HTR-8/SVneo (cell line): ENCODE results near the gene CPTP.

ENCODE experiments used
- DNase-seq: peaks from one replicate; pipeline ENCODE4 v3.0.0; 2011; ENCODE audit warnings: low spot score, mixed read lengths; ENCODE audit not compliant: insufficient read length
- FAIRE-seq: peaks from 2 replicates; lab custom pipeline; 2011; peaks lifted over from hg19 to GRCh38; lab: Jason Lieb, UNC

The CPTP gene

DNA sequence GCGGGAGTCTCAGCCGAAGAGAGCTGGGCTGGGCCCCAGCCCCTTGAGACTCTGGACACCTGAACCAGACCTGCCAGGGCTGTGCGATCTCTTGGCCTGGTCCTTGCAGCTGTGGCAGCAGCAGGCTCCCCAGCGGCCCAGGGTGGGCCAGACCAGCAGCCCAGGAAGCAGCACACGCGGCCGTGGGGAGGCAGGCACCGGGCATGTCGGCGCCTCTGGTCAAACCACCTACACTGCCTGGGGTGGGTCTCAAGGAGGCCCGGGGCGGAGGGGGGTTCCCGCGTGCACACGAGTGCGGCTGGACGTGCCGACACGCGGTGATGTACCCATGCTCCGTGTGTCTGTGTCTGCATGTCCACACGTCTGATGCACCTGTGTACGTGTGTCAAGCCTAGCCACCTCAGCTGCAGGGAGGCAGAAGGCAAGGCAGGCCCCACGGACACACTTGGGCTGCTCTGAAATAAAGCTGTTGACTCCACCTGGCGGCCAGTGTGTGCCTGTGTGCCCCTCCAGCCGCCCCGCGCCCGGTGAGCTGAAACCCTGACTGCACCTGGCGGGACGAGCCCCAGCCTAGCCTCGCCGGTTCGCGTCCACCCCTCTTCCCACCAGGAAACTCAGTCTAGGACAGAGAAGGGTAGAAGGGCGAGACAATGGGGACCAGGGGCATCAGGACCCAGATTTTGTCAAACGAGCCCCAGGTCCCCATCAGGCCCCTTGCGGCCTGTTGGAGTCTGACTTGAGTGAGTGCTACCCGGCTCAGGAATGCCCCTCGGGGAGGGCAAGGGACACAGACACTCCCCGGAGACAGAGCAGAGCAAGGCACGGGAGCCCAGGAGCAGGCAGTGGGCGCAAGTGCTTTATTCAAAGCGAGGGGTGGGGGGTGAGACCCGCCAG lies 32.8 kb upstream of the CPTP start:
- FAIRE-seq (peak; percentile 66), DNase-seq (no peak)

DNA sequence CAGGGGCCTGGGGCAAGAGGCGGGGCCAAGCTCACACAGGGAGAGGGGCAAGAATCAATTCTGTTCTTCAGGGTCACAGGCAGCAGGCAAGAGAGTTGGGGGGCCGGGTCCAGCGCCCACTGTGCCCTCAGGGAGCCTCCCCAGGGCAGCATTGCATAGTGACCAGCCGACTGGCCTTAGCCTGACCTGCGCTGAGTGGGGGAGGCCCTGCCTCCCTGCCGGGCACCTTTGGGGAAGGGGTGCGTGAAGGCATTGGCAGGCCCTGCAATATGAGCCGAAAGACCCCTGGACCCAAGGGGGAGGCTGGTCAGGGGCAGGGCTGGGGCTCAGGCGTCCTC lies 32.2 kb upstream of the CPTP start:
- FAIRE-seq (no peak), DNase-seq (no peak)

DNA sequence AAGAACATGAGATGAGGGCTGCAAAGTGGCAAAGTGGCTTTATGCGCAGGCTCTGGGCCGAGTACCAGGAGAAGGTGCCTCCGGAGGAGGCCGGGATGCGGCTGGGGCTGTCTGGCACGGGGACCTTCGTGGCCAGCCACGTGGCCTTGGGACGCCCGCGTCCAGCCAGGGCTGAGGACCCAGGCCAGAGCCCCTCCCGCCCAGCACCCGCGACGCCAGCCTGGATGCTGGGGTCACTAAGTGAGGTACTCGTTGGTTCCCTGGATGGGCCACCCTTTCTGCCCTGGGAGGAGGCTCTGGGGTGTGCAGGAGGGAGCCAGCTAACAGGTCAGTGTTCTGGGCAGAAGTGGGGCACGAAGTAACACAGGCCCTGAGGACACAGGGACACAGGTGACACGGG lies 31.8 kb upstream of the CPTP start:
- DNase-seq: no peak
- no peak for FAIRE-seq

DNA sequence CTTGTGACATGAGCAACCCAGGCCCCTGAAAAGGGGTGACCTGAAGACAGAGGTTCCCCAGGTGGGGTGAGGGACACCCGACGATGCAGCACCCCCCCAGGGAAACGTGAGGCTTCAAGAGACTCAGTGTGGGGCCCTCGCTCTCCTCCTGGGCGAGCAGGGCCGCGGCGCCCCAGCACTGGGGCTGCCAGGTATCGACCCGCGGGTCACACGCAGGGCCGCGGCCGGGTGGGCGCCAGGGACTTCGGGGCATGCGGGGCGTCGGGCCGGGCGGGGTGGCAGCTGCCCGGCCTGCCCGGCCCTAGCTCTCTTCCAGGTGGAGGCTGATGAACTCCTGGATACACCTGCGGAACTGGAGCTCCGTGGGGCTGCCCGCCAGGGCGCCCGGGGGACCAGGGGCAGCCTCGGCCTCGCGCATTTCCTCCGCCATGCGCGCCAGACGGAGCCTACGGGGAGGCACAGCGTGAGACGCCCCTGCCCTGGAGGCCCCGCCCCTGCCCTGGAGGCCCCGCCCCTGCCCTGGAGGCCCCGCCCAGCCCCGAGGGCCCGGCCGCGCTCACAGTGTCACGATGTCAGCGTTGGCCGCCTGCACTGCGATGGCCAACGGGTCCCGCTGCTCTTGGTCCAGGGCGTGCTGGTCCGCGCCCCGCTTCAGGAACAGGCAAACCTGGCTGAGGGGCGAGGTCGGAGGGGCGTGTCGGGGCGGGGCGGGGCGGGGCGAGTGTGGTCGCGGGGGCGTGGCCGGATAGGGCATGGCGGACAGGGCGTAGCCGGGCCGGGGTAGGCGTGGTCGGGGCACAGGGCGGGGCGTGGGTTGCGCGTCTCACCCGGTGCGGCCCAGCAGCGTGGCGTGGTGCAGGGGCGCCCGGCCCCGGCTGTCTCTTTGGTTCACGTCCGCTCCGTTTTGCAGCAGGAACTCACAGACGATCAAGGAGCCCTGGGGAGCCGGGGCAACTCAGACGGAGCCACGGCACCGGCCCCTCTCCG lies 31.0 kb upstream of the CPTP start:
- no peak for FAIRE-seq
- DNase-seq: no peak

DNA sequence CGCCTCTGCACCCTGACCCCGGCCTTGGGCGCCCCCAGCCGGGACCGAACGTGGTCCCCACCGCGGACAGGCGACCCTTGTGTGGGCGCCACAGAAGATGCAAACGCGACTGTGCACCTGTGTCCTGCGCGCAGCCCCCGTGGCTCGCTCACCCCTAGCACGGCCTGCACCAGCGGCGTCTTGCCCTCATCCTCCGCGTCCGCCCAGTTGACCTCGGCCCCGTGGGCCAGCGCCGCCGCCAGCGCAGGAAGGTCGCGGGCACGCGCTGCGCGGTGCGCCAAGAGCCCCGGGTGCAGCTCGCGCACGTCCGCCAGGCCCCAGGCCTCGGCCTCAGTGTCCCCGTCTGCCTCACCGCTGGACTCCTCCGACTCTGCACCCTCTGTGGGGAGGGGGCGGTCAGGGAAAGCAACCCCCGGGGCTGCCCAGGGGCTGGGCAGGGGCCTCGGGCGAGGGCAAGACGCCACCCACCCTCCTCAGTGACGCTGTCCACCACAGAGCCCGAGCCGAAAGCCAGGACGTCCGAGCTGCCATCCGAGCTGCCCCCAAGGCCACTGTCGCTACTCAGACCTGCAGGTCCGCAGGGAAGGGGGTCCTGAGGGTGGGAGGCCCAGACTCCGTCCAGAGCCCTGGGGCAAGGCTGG lies 30.2 kb upstream of the CPTP start:
- DNase-seq (no peak), FAIRE-seq (no peak)

DNA sequence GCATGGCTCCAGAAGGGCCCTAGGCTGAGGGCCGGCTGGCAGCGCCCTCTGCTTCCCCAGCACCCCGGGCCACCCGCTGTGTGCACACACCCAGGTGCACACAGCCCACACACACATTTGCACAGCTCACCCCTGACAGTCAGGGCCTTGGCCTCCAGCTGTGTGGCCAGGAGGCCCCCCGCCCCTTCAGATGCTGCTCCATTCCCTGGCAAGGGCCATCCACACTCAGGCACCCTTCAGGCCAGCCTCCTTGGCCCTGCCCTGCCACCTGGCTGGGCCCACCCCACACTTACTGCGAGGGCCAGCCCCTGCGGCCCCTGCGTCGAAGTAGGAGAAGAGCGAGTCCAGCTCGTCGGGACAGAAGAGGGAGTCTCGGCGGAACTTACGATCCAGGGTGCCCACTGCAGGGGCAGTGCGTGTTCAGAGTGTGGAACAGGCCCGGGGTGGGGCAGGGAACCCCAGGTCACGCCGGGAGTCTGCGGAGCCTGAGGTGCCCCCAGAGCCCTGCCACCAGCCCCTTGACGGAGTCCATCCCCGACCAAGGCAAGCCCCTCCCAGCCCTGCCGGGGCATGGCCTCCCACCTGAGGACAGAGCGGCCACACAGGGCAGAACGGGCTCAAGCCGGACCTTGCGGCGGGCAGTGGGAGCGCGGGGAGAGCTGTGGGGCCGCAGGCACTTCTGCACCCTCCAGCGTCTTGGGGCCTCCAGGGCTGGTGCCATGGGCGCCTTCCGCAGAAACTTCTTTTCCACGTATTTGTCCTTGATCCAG lies 29.3 kb upstream of the CPTP start:
- DNase-seq (no peak), FAIRE-seq (no peak)

DNA sequence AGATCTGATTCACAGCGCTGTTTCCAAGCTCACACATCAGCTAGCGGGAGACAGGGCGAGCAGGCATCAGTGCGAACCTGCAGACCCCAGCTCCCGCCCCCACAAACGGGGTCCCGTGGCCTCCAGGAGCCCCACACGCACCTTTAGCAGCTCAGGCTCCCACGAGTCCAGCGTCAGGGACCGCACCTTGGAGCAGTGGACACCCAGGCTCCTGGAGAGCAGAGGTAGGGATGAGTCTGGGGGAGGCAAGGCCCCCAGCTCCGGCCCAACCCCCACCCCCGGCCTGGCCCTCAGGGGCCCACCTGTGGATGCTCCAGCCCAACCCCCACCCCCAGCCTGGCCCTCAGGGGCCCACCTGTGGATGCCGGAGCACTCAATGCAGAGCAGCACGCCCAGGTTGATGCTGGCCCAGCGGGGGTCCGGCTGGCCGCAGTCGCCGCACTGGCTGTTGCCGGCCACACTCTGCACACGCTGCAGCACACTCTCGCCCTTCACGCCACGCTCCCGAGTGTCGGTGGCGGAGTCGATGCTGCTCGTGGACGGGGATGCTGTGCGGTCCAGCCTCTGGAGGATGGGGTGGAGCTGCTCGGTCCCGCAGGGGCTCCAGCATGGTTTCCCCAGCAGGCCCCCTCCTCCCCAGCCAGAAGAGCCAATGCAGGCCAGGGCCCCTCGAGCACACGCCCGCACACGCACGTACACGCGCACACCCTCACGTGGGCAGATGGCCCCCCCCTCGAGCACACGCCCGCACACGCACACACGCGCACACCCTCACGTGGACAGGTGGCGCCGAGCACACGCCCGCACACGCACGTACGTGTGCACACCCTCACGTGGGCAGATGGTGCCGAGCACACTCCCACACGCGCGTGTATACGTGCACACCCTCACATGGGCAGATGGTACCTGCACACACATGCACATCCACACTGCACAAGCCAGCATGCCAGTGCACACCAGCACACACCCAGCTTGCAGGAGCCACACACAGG lies 28.2 kb upstream of the CPTP start:
- FAIRE-seq (no peak), DNase-seq (no peak)

DNA sequence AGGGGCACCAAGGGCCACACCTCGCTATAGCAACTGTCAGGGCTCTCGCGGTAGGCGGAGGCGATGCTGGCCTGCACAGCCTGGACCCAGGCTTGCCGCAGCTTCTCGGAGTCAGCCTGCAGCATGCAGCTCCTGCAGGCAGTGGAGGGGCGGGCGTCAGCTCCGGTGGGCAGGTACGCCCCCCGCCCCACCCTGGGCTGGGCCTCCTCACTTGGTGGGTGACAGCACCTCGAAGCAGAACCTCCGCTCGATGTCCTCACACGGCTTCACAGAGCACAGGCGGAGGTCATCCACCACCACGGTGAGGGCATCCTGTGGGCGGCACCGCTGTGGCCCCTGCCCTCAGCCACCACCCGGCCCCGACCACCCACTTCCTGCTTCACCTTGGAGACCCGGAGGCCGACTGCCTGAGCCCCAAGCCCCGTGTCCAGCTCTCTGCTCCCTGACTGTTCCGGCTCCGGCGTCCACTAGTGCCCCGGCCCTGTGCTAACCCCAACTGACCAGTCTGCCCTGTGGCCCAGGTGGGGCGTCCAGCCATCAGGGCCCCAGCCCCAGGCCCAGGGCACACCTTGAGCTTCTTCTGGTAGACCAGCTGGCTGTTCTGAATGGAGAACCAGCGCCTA lies 26.7 kb upstream of the CPTP start:
- DNase-seq (no peak), FAIRE-seq (no peak)

DNA sequence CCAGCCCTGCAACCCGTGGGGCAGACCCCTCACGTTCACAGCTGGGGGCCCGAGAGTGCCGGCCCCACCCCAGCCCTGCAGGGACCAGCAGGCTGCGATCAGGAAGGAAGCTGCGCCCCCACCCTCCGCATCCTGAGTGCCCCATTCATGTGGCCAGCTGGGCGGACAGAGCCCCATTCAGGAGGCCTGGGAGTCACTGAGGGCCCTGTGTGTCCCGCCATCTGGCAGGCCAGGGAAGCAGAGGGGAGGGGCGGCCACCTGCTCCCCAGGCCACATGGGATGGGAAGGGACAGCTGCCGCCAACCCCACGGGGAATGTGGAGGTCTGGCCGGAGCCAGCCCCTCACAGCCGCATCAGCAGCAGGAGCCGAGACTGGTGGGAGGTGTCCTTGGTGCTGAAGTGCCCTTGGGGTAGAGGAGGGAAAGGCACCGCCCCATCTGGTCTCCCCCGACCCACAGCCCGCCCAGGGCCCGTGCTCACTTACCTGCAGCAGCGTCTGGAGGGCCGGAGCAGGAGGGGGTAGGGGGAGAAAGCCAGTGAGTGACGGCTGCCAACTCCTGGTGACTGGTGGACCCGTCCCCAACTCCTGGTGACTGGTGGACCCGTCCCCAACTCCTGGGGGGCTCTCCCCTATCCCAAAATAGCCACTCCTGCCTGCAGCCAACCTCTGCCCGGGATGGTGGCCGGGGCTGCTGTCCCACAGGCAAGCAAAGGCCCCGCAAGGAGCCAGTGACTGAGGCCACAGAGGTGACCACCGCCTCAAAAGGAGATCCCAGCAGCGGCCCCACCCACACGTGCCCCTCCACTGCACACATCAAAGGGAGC lies 25.5 kb upstream of the CPTP start:
- DNase-seq (no peak), FAIRE-seq (no peak)

DNA sequence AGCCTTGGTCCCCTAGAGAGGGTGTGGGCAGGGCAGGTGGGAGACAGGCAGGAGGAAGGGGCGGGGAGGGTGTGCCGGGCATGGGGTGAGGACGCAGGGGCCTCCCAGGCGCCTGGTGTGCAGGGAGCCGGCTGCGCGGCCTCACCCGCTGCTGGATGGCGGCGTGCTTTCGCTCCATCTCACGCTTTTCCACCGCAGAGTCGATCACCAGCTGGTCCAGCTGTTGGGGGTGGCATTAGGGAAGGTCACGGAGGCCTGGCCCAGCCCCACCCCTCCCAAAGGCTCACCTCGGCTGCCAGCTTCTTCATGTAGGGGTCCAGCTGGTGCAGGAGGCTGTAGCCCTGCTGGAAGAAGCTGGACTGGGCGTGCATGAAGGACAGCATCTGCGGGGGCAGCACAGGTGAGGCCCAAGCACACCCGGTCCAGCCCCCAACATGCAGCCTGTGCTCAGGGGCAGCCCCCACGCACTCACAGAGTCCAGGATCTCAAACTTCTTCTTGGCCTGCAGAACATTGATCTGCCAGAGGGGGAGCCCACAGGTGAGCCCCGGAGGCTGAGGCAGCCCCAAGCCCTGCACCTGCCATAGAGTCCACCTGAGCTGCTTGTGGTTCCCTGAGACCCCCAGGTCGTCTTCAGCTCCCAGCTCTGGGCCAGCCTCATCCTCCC lies 24.8 kb upstream of the CPTP start:
- FAIRE-seq: no peak
- no peak for DNase-seq

DNA sequence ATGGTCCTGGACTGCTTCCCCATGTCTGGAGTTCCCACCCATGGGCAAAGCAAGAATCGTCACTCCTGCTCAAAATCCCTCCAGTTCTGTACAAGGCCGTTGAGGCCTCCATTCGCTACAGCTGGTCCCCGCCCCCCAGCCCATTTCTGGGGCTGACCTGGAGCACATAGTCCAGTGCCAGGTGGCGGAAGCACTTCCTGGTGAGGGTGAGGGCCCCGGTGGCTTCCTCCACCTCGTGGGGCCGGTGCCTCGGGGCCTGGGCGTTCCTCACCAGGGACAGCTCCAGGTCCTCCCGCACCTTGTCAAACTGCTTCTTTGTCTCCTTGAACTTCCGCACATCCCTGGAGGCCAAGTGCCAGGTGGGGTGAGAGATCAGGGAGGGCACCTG lies 24.3 kb upstream of the CPTP start:
- no peak for FAIRE-seq
- no peak for DNase-seq

DNA sequence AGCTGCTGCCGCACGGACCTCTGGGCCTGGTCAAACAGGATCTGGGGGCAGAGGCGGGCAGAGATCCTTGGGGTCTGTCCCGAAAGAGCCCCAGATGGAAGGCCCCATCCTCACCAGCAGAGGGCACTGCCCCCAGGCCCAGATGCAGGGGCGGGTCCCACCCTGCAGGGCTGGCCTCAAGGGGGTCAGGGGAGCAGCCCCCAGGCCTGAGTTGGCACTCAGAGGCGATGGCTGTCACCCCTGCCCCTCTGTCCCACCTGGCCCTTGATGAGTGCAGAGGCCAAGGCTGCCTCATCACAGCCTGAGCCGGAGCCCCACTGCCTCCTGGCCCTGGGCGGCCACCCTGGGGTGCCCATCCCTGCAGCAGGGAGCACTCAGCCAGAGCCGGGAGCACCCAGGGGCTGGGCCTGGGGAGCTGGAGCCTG lies 22.6 kb upstream of the CPTP start:
- DNase-seq: no peak
- no peak for FAIRE-seq

DNA sequence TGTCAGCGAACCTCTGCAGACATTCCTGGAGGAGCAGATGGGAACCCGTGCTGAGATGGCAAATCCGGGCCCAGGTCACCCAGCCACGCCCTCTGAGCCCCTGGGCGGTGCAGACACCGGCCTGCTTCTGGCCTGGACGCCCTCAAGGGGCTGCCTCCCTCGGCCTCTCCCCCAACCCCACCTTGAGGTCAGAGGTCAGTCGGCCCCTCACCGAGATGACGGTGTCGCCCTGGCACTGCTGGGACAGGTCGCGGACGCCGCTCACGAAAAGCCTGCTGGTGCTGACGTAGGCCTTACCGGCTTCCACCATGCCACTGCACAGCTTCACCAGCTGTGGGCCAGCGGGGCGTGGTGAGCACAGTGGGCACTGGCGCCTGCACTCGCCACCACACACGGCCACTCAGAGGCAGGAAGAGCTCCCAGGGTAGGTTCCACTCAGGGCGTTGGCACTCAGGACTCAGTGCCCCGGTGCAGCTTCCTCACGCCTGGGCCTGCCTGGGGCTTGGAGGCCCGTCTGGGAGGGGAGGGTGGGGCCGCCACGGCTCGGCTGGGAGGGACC lies 21.6 kb upstream of the CPTP start:
- DNase-seq: no peak
- no peak for FAIRE-seq

DNA sequence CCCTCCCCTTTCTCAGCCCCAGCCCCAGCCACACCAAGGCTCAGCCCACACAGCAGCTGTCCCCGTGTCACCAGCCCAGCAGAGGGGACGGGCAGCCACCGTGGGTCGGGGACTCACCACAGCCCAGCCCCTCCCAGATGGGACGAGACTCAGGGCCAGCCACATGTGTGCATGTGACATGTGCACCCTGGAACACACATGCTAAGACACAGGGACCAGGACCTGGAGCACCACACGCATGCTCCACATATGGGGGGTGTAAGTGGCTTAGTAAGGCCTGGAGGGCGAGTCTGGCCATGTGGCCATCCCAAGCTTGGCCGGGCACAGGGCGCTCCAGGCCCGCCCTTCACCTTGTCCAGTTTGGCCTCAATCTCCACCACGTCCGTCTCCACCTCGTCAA lies 20.9 kb upstream of the CPTP start:
- FAIRE-seq (no peak), DNase-seq (no peak)

DNA sequence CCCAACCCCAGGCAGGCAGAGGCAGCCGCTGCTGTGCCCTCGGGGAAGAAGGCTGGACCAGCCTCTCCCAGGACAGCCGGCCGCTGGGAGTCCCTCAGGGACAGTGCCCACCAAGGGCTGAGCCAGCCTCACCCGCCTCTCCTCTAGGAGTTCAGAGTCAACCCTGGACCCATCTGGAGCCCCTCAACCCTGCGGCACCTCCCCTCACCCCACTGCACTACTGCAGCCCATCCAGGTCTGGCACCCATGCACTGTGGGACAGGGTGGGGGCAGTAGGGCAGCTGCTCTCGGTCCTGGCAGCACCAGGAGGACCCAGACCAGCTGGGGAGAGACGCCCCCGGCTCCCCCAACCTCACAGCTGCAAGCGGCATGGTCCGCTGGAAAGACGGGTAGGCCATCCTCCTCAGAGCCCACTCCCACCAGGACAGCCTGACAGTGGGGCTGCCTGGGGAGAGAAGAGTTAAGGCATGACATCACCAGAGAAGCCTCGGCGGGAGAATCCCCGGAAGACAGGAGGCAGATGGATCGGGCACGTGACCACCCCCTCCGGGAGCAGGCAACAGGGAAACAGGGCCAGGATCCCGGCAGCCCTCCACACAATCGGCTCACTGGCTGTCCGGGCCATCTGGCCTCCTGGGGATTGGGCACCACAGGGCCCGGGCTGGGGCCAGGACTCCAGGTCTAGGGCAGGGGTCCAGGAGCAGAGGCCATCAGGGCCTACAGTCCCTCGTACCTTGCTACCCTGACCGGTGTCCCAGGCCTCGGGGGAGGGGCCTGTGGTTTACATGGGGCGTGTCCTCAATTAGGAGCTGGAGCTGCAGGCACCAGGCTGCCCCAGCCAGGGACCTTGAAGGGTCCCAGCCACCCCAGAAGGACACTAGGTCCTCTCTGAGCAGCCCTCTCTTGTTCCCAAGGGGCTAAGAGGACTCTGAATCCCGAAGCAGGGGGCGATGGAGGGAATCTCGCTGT lies 20.0 kb upstream of the CPTP start:
- DNase-seq: peak; percentile 71
- peak; percentile 42 for FAIRE-seq
